ENCODE data around the gene SETD3.

The SETD3 gene

DNA sequence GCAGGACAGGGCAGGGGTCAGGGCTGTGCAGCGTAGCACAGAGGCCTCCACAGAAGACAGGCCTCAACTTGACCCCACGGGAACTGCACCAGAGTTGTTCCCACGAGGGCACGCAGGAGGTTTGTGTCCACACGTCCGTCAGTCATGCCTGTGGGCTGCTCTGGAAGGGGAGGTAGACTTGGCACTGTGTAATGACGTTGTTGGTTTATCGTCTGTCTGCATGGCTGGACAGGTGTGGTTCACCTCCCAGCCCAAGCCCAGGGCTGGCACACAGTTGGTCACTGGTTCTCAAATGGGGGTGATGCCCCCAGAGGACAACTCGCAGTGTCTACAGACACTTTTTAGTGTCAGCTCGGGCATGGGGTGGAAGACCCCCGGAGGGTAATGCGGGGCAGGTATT is 46.4 kb upstream of the SETD3 start:
- H3K4me2 ChIP-seq (ENCODE audit: low read depth, low read length, poor library complexity, severe bottlenecking), result no peak overlapping the region

DNA sequence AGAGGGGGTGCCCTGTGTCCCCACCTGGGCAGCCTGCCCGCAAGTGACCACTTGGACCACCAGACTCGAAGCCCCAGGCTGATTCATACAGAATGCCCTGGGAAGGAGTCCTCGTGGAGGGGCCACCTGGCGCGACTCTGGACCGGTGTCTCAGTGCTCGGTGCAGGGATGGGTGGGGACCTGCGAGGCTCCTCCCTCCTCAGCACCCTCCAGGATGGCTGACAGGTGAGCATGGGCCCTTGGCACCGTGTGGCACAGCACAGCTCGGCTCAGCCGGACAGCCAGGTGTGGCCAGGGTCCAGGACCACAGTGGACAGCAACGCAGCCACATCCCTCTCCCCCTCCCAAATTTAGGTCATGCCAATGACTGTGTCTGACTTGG is 45.0 kb upstream of the SETD3 start:
- no peaks in the 10 kb centered on the region for H3K79me2 ChIP-seq (ENCODE audit: insufficient read depth, low read length)
- no peak for TF ChIP-seq CTCF (IDR thresholded peaks at IDR 0.05; ENCODE audit: insufficient read depth, low read length, poor library complexity, severe bottlenecking)
- TF ChIP-seq EZH2phosphoT487 (conservative IDR thresholded peaks at IDR 0.05; ENCODE audit: low read length), result no peak
- H3K9me2 ChIP-seq (replicated peaks; ENCODE audit: insufficient read depth, low read length), result no peaks in the 10 kb centered on the region
- no peak overlapping the region for H2AFZ ChIP-seq (ENCODE audit: low read depth, low read length, severe bottlenecking)
- no peaks in the 10 kb centered on the region for H4K20me1 ChIP-seq (ENCODE audit: low read depth, low read length)
- no peaks in the 10 kb centered on the region for H3K27me3 ChIP-seq (ENCODE audit: low read length)
- H3K9me3 ChIP-seq (ENCODE audit: insufficient read depth, low read length), result no peaks in the 10 kb centered on the region
- H3F3A ChIP-seq (ENCODE audit: insufficient read depth), result no peaks in the 10 kb centered on the region
- no peak overlapping the region for H3K27ac ChIP-seq (ENCODE audit: low read depth, low read length)
- H3K4me2 ChIP-seq (ENCODE audit: low read depth, low read length, poor library complexity, severe bottlenecking), result no peak overlapping the region
- H3K4me3 ChIP-seq (ENCODE audit: insufficient read depth, low read length, poor library complexity, severe bottlenecking), result no peak overlapping the region
- no peaks in the 10 kb centered on the region for H3K36me3 ChIP-seq (ENCODE audit: low read length)
- H3K9ac ChIP-seq (ENCODE audit: low read length), result no peak overlapping the region

More for the DNA sequence above, 46.4 kb upstream of the SETD3 start:
- H3K27me3 ChIP-seq (ENCODE audit: low read length), result no peaks in the 10 kb centered on the region
- H3K9ac ChIP-seq (ENCODE audit: low read length), result no peak overlapping the region
- TF ChIP-seq CTCF (IDR thresholded peaks at IDR 0.05; ENCODE audit: insufficient read depth, low read length, poor library complexity, severe bottlenecking) (no peak), EZH2phosphoT487 (conservative IDR thresholded peaks at IDR 0.05; ENCODE audit: low read length) (no peak)
- H3F3A ChIP-seq (ENCODE audit: insufficient read depth), result no peaks in the 10 kb centered on the region
- H2AFZ ChIP-seq (ENCODE audit: low read depth, low read length, severe bottlenecking), result no peak overlapping the region
- no peak overlapping the region for H3K4me3 ChIP-seq (ENCODE audit: insufficient read depth, low read length, poor library complexity, severe bottlenecking)
- H3K9me3 ChIP-seq (ENCODE audit: insufficient read depth, low read length), result no peaks in the 10 kb centered on the region
- H3K27ac ChIP-seq (ENCODE audit: low read depth, low read length), result no peak overlapping the region
- H3K79me2 ChIP-seq (ENCODE audit: insufficient read depth, low read length), result no peaks in the 10 kb centered on the region
- H3K36me3 ChIP-seq (ENCODE audit: low read length), result no peaks in the 10 kb centered on the region
- no peaks in the 10 kb centered on the region for H4K20me1 ChIP-seq (ENCODE audit: low read depth, low read length)
- no peaks in the 10 kb centered on the region for H3K9me2 ChIP-seq (replicated peaks; ENCODE audit: insufficient read depth, low read length)

DNA sequence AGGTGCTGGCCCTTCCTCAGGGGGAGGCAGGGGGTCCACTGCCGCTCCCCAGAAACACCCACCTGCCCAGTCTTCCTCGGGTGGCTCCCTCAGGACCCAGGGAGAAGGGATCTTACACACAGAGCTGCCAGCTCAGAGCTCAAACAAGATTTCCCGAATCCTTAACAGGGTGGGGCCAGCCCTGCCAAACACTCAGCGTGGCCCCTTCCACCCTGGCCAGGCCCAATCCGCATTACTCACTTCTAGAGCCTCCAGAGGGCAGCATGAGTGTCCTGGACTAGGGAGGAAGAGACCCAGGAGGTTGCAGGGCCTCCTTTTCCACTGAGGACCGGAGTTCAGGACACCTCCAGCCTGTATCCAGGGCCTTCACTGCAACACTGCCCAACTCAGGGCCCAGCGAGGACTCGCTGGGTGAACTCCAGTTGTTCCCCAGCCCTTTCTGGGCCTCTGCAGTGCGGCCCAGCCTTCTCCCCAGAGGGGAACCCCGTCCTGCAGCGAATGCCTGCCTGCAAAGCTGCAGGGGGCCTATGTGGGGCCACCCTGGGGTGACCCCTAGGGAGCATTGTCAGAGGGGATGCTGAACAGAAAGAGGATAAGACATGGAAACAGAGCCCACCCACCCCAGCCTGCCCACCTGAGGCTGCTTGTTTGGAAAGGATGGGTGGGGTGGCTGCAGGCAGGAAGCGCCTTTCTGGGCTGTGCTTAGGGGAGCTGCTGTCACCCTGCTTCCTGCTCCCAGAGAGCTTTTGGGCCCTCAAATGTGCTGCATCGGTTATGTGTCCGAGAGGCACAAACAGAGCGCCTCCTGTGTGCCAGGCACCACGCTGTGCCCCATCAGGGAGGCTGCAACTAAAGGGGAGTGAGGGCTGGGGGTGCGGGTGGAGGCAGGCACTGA is 44.4 kb upstream of the SETD3 start:
- Histone ChIP-seq H2AFZ (ENCODE audit: low read depth, low read length, severe bottlenecking) (no peak overlapping the region), H3K9ac (ENCODE audit: low read length) (no peak overlapping the region), H3K27me3 (ENCODE audit: low read length) (no peaks in the 10 kb centered on the region), H3K79me2 (ENCODE audit: insufficient read depth, low read length) (no peaks in the 10 kb centered on the region), H3K4me2 (ENCODE audit: low read depth, low read length, poor library complexity, severe bottlenecking) (no peak overlapping the region), H3F3A (ENCODE audit: insufficient read depth) (no peaks in the 10 kb centered on the region), H3K27ac (ENCODE audit: low read depth, low read length) (no peak overlapping the region), H3K9me3 (ENCODE audit: insufficient read depth, low read length) (no peaks in the 10 kb centered on the region), H3K36me3 (ENCODE audit: low read length) (no peaks in the 10 kb centered on the region), H3K4me3 (ENCODE audit: insufficient read depth, low read length, poor library complexity, severe bottlenecking) (no peak overlapping the region), H4K20me1 (ENCODE audit: low read depth, low read length) (no peaks in the 10 kb centered on the region), H3K9me2 (replicated peaks; ENCODE audit: insufficient read depth, low read length) (no peaks in the 10 kb centered on the region)
- TF ChIP-seq EZH2phosphoT487 (conservative IDR thresholded peaks at IDR 0.05; ENCODE audit: low read length), result no peak
- TF ChIP-seq CTCF (IDR thresholded peaks at IDR 0.05; ENCODE audit: insufficient read depth, low read length, poor library complexity, severe bottlenecking), result no peak

Measured in SU-DHL-6 (cell line).